GM03348 (cell line): ENCODE data around the gene GRK6.

Experiments used
- DNase-seq: peaks from one replicate; pipeline ENCODE4 v3.0.0; 2012; ENCODE audit warnings: low spot score

The GRK6 gene

GRCh38 chr5:177425801-177426565, 493 bp upstream of the GRK6 start:
- peak; percentile 99 for DNase-seq

- no peak for DNase-seq
Observed at GRCh38 chr5:177427211-177427822, 841 bp downstream of the GRK6 start.

DNA sequence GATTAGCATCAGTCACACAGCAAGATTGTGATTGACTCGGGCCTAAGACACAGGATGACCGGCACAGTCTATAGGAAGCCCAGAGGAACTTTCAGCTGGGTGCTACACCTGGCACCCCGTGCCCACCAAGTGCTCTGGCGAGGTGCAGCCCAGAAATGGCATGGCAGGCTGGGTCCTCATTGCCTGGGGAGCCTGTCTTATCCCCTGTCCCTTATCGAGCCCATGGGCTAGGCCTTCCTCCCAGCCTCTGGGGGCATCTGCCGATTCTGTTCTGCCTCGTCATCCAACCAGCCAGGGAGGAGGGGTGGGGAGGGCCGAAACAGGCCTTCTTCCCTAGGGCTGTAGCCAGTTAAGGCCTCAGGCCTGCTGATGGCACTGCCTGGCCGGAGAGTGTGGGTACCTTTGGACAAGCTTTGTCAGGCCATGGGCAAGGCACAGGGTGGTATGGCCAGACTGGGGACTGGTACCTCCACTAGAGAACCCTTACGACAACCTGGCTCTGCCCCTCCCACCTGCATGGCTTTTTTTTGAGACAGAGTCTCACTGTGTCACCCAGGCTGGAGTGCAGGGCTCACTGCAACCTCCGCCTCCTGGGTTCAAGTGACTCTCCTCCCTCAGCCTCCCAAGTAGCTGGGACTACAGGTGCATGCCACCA, 1.6 kb downstream of the GRK6 start:
- DNase-seq = no peak

- DNase-seq = no peak
Observed at GRCh38 chr5:177428574-177429217, 2.2 kb downstream of the GRK6 start.

DNA sequence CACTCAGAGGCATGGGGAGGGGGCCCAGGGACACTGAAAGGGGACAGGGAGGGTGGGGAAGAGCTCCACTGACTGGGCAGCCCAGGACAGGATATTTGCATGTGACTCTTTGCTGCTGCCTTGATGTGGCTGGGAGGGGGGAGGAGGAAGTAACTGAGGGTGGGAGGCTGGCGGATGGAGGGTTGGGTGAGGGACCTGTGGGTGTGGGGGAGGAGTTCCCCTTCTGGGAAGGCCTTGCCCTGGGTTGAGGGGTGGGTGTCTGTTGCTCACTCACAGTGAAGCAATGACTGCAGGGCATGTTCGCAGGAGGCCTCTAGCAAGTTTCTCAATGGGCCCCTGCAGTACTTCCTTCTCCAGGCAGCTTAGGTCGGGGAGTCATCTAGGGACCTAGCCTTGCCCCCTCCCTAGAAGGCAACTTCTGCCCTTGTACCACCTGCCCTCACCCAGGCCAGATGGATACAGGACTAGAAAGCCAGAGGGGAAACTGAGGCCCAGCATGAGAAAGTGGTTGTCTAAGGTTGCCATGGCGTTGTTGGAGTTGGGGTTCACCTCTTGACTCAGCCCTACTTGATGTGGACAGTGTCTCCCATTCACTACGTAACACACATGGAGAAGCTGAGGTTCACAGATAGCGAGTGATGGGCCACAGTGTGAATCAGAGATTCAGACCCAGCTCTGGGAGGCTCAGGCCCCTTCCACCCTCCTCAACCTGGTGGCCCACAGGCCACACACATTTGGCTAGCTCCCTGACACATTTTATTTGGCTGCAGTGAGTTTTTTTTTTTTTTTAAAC, 3.0 kb downstream of the GRK6 start:
- DNase-seq = no peak

GRCh38 chr5:177430140-177430951, 3.9 kb downstream of the GRK6 start:
- DNase-seq = no peak

- no peak for DNase-seq
Observed at GRCh38 chr5:177430972-177431316, 4.5 kb downstream of the GRK6 start.

GRCh38 chr5:177431317-177432142, 5.1 kb downstream of the GRK6 start:
- DNase-seq = no peak

DNA sequence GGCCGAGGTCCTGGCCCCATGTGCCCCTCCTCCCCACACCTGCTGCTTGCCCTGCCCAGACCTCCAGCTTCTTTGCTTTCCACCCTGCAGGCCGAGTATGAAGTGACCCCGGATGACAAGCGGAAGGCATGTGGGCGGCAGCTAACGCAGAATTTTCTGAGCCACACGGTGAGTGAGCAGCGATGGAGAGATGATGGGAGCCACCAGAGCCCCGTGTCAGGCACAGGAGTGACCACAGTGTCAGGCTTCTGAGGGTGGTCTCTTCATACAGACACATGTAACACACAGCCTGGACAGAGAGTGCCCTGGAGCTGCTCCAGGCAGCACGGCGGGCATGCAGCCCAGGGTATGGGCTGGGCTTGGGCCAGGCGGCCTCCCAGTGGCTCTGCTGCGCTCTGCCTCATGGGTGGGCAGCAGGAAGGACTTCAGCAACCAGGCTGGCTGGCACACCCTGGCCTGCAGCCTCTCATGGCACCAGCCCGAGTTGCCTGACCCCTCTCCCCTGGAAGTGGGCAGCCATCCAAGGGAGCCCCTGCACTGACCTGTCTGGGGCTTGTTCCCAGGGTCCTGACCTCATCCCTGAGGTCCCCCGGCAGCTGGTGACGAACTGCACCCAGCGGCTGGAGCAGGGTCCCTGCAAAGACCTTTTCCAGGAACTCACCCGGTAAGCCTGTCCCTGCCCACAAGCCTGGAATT, 5.8 kb downstream of the GRK6 start:
- no peak for DNase-seq

- no peak for DNase-seq
Observed at GRCh38 chr5:177432839-177433657, 6.6 kb downstream of the GRK6 start.

DNA sequence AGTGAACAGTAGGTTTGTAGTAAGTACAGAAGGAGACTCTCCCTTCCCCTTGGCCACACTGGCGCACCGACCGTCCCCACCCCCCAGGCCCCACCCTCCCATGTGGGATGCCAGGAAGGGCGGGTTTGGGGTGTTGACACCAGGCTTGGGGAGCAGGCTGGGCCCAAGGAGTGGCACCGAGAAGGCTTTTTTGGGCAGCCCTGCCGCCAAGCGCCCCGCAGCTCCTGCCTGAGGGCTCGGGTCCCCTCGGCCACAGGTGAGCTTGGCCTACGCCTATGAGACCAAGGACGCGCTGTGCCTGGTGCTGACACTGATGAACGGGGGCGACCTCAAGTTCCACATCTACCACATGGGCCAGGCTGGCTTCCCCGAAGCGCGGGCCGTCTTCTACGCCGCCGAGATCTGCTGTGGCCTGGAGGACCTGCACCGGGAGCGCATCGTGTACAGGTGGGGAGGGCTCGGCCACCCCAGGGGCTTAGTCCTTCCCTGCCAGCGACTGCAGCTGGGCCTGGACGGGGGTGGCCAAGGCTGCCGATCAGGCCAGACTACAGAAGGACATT, 7.3 kb downstream of the GRK6 start:
- no peak for DNase-seq

GRCh38 chr5:177434437-177434836, 8.0 kb downstream of the GRK6 start:
- no peak for DNase-seq

DNA sequence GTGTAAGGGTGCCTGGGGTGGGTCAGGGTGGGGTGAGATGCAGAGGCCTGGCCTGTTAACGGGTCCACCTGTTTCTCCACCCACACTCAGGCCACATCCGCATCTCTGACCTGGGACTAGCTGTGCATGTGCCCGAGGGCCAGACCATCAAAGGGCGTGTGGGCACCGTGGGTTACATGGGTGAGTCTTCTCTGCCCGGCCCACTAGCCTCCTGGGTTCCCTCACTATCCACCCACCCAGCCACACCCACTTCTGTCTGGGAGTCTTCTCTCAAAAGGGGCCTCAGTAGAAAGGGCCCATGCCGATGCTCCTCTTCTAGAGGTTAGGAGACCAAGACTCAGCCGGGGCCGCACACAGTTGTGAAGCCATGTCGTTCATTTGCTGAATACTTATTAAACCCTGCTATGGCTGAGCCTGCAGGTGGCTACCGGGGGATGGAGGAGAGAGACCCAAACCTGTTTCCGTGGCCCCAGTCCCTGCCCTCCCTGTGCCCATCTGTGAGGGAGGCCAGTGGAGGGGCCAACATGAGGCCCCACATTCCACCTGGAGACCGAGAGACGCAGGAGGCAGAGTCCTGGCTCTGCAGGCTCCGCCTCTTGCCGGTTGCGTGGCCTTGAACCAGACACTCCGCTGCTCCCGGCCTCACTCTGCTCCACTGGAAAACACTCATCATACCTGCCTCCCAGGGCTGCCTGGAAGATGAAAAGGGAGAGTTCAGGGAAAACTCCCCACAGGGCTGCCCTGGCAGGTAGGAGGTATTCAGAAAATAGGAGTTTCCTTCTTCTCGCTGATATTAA, 8.7 kb downstream of the GRK6 start:
- no peak for DNase-seq

GRCh38 chr5:177435847-177436536, 9.5 kb downstream of the GRK6 start:
- no peak for DNase-seq

- DNase-seq = no peak
Observed at GRCh38 chr5:177437623-177438022, 11.1 kb downstream of the GRK6 start.

GRCh38 chr5:177438468-177438867, 12.0 kb downstream of the GRK6 start:
- no peak for DNase-seq

DNA sequence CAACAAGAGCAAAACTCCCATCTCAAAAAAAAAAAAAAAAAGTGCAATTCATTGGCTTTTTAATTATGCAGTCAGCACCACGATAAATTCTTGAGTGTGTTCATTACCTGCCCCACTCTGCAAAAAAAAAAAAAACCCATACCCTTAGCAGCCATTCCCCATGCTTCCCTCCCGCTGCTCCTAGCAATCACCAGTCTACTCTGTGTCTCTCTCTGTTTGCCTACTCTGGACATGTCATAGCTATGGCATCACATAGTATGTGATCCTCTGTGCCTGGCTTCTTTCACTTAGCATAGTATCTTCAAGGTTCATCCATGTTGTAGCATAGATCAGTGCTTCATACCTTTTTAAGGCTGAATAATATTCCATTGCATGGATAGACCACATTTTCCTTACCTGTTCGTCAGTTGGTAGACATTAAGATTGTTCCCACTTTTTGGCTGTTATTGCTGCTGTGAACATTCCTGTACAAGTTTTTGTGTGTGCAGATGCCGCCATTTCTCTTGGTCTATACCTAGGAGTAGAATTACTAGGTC, 13.1 kb downstream of the GRK6 start:
- DNase-seq = no peak
